SIG-M5 (cell line): ENCODE data around the gene ERC2.

Experiments used
- DNase-seq: peaks from one replicate; lab custom pipeline; 2025; lab: John Stamatoyannopoulos, UW

The ERC2 gene

GRCh38 chr3:55742022-55742831 lies 726.0 kb downstream of the ERC2 start:
- no peak for DNase-seq

GRCh38 chr3:55737186-55737585 lies 731.1 kb downstream of the ERC2 start:
- no peak for DNase-seq

- no peak for DNase-seq
Observed at GRCh38 chr3:55735976-55736375, 732.3 kb downstream of the ERC2 start.

GRCh38 chr3:55731741-55732140 lies 736.5 kb downstream of the ERC2 start:
- no peak for DNase-seq

GRCh38 chr3:55729546-55729945 lies 738.7 kb downstream of the ERC2 start:
- no peak for DNase-seq

- DNase-seq = no peak
Observed at GRCh38 chr3:55728461-55729100, 739.7 kb downstream of the ERC2 start.

GRCh38 chr3:55726501-55726775 lies 741.8 kb downstream of the ERC2 start:
- DNase-seq = no peak

- no peak for DNase-seq
Observed at GRCh38 chr3:55725681-55726500, 742.4 kb downstream of the ERC2 start.

- DNase-seq = no peak
Observed at GRCh38 chr3:55724821-55725220, 743.4 kb downstream of the ERC2 start.

- DNase-seq = no peak
Observed at GRCh38 chr3:55724407-55724784, 743.9 kb downstream of the ERC2 start.

GRCh38 chr3:55723653-55724406 lies 744.4 kb downstream of the ERC2 start:
- no peak for DNase-seq

- DNase-seq = no peak
Observed at GRCh38 chr3:55721716-55722484, 746.4 kb downstream of the ERC2 start.

GRCh38 chr3:55720614-55721013 lies 747.7 kb downstream of the ERC2 start:
- no peak for DNase-seq

GRCh38 chr3:55719508-55719907 lies 748.8 kb downstream of the ERC2 start:
- DNase-seq = no peak

GRCh38 chr3:55719006-55719405 lies 749.3 kb downstream of the ERC2 start:
- DNase-seq = no peak

GRCh38 chr3:55718521-55718921 lies 749.7 kb downstream of the ERC2 start:
- no peak for DNase-seq

GRCh38 chr3:55718074-55718473 lies 750.2 kb downstream of the ERC2 start:
- DNase-seq = no peak

- DNase-seq = no peak
Observed at GRCh38 chr3:55717481-55717880, 750.8 kb downstream of the ERC2 start.

- DNase-seq = no peak
Observed at GRCh38 chr3:55716611-55717225, 751.5 kb downstream of the ERC2 start.

GRCh38 chr3:55716044-55716443 lies 752.2 kb downstream of the ERC2 start:
- DNase-seq = no peak

GRCh38 chr3:55714057-55714456 lies 754.2 kb downstream of the ERC2 start:
- no peak for DNase-seq
